Measurements from ENCODE around the gene THAP3.
"Not testable (repeated sequence)": the region's sequence is repeated elsewhere in the genome, so short reads cannot be mapped to it uniquely, and the experiment has no call there.

THAP3 gene

DNA sequence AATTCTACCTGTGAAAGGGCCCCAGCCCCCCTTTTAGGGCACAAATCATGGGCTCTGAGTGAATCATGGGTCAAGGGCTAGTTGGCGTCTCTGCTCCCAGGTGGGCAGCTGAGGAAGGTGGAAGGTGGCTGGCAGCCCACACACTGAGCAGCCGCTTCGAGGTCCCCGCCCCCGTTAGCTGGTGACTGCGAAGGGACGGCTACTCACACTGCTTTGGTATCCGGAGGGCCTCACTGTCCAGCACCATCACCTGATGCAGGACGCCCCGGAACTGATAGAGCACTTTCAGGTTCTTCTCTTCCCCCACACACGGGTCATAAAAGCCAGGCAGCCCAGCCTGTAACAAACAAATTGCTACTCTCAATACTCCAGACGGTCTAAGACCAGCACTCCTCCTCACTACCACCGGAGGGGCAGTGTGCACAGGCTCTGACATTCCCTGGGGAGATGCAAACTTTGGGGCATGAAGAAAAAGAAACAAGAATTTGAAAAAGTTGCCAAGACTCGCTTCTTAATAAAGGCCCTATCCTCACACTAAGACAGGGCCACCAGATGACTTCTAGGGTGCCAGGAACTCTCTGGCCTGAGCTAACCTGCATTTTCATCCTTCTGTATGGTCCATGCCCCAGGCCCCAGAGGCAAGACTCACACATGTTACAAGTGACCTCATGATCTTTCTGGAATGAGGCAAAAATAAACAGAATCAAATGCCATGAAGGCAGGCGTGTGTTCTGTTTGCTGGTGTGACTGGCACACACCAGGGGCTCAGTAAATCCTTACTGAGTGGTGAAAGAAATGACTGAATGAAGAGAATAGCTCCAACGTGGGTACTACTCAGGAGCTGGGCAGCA lies 11.5 kb downstream of the THAP3 start:
- no peak for DNase-seq

DNA sequence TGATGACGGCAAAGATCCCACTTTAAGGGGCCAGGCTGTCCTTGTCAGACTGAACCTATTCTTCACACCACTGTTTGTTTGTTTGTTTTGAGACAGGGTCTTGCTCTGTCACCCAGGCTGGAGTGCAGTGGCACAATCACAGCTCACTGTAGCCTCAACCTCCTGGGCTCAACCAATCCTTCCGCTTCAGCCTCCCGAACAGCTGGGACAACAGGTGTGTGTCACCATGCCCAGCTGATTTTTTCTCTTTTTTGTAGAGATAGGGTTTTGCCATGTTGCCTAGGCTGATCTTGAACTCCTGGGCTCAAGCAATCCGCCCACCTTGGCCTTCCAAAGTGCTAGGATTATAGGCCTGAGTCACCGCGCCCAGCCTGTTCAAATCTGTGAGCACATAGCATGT lies 12.1 kb downstream of the THAP3 start:
- not testable (repeated sequence) for DNase-seq

- no peak for DNase-seq
Observed at GRCh38 chr1:6637770-6638169, 13.1 kb downstream of the THAP3 start.

DNA sequence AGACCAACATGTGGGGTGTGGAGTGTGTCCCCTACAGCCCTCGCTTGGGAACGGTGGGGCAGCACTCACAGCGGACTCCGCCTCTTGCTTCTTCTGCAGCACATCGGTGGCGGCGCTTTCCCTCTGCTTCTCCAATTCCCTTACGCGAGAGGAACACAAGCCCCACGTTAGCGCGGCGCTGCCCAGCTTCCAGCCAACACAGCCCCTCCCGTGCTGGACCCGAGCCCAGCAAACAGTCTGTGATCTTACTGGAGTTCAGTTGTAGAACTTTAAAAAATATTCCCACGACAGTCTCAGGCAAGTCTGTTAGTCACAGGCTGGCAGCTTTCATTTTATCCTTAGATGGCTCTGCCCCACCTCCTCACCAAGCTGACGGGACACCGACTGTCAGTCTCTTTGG lies 13.6 kb downstream of the THAP3 start:
- DNase-seq = no peak

- not testable (repeated sequence) for DNase-seq
Observed at GRCh38 chr1:6640867-6641266, 16.2 kb downstream of the THAP3 start.

- DNase-seq = no peak
Observed at GRCh38 chr1:6645018-6645417, 20.4 kb downstream of the THAP3 start.

GRCh38 chr1:6646499-6647148 lies 22.0 kb downstream of the THAP3 start:
- no peak for DNase-seq

DNA sequence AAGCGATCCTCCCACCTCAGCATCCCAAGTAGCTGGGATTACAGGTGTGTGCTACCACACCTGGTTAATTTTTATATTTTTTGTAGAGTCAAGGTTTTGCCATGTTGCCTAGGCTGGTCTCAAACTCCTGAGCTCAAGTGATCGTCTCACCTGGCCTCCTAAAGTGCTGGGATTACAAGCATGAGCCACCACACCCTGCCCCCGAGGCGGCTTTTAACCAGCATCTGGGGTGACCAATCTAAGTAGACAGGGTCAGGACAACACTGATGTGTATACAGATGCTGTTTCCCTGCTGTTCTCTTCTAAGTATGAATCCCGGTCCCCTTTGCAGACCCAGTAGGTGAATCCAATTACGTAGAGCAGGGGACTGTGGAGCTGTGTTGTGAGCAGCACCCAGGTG lies 23.9 kb downstream of the THAP3 start:
- no peak for DNase-seq

DNA sequence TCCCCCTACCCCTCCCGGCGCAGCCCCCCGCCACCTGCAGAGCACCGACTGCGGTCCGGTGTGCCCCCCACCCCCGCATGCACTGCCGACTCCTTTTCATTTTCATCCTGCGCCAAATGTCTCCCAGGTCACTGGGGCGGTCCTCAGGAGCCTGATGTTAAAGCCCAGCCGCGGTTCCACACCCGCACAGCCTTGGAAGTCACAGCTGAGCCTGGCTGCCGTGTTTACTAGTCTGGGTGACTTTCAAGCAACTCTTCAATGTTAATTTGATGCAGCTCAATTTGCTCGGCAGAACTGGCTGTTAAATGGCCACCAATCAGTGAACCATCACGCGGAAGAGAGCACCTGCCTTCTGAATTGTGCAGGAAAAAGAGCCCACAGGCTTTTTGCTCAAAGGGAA lies 27.2 kb downstream of the THAP3 start:
- DNase-seq = no peak

- DNase-seq = no peak
Observed at GRCh38 chr1:6652986-6653385, 28.3 kb downstream of the THAP3 start.

GRCh38 chr1:6653436-6654290 lies 29.0 kb downstream of the THAP3 start:
- DNase-seq = no peak

DNA sequence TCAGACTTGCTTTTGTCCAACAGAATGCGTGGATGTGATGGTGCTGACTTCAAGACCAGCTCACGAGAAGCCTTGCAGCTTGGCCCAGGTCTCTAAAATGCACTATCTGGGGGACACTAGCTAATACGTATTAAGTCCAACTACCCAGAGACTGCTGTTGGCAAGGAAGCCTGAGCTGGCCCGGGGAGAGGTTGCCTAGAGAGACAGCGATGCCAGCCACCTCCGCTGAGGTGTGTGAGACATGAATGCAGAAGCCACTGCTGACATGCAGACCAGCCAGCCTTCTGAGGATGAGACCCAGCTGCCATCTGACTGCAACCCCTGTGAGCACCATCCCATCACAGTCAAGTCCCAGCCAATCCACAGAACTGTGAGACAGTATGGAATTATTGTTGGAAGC lies 32.5 kb downstream of the THAP3 start:
- no peak for DNase-seq

DNA sequence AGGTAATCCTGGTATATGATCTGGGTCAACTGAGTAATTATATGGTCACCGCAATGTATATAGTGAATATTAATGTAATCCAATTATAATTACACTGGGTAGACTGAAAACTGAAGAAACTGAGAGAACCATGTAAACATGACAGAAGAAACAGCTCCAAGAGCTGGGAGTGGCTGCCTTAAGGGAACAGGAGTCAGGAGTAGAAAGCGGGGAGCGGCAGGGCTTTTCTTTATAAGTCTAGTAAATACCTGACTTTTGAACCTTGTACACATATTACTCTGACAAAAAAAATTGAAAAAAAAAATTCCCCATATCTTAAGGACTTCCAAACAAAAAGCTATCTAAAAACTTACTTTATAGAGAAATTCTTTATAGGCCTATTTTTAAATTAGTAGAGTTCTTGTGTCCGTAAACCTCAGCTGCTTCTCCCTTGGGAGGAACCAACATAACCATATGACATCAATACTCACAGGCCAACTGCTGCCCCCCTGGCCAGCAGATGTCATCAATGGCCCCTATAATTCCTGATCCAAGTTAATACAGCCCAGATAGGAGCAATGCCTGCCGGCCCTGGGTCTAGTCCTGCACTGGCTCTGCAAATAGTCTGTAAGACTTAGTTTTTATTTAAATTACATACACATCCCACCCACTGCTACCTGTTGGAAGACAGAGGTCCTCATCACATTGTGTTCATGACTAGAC lies 33.8 kb downstream of the THAP3 start:
- no peak for DNase-seq

- DNase-seq = no peak
Observed at GRCh38 chr1:6660415-6661049, 35.9 kb downstream of the THAP3 start.

DNA sequence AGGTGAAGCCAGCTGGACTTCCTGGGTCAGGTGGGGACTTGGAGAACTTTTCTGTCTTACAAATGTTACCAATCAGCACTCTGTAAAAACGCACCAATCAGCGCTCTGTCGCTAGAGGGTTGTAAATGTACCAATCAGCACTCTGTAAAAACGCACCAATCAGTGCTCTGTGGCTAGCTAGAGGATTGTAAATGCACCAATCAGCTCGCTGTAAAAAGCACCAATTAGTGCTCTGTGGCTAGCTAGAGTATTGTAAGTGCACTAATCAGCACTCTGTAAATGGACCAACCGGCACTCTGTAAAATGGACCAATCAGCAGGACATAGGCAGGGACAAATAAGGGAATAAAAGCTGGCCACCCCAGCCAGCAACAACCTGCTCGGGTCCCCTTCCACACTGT lies 37.8 kb downstream of the THAP3 start:
- DNase-seq = not testable (repeated sequence)

GRCh38 chr1:6666696-6667095 lies 42.0 kb downstream of the THAP3 start:
- DNase-seq = no peak

GRCh38 chr1:6667139-6667538 lies 42.5 kb downstream of the THAP3 start:
- DNase-seq = no peak

DNA sequence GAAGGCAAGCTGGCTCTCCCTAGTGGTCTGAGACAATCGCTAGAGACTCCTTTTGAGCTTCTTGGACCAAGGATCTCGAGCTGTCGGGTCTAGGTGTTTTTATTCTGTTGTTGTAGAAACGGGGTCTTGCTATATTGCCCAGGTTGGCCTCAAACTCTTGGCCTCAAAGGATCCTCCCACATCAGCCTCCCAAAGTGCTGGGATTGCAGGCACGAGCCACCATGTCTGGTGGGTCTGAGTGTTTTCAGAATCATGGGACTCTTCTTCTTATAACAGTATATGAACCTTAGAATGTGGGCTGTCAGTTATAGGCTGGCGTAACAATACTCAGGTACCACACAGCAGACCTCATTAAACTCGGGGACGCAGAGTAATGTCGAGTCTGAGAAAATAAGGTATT lies 43.8 kb downstream of the THAP3 start:
- DNase-seq = no peak

DNA sequence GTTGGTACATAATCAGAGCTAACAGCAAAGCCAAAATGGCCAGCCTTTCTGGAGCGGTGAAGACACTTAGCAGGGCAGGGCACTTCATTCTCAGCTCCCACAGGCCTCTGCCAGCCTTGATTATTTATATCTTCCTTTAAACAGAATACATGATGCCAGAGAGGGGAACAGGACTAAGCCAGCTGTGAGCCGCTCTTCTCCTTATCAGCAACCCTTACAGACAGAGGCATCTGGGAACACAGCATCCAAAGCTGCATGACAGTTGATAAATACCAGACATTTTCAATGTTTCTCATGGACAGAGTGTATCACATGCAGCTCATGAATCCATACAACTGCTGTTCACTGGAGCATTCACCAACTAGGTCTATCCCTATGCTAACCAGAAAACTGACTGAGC lies 47.9 kb downstream of the THAP3 start:
- DNase-seq = no peak

- no peak for DNase-seq
Observed at GRCh38 chr1:6673816-6674398, 49.2 kb downstream of the THAP3 start.

- no peak for DNase-seq
Observed at GRCh38 chr1:6674771-6675170, 50.1 kb downstream of the THAP3 start.

GRCh38 chr1:6675941-6676340 lies 51.3 kb downstream of the THAP3 start:
- no peak for DNase-seq
